Measurements from ENCODE around the gene UTP15. TPM values are rescaled to one million over a fixed set of nuclear protein-coding genes. Genes with fewer than 3 reads are reported as not detected.

UTP15 gene
- total and polyA plus RNA-seq, 2 donors (not counting 3 experiments of a cell fraction or from before 2014, with no cell fraction given) = 11.7 to 25.2 TPM

- no peaks in the 10 kb centered on the region for H3K27me3 ChIP-seq (ENCODE audit: control insufficient read depth in 2 of 2, insufficient read depth in 2 of 2, low read length in 2 of 2)
- H3K9me1 ChIP-seq (replicated peaks; ENCODE audit: control insufficient read depth, extremely low read depth, insufficient read depth, low read length) = no peaks in the 10 kb centered on the region
- peak overlapping the region; percentile 63 for H2AFZ ChIP-seq (ENCODE audit: low read depth, low read length)
- CTCF ChIA-PET = interaction anchor here (0.9 to 1.6 kb wide), 4 partner anchors 22 to 228 kb away, joined by 3 to 4 read pairs (median 4); no protein-coding TSS in a partner anchor
- intact Hi-C loops (cut with micrococcal nuclease) (loop anchor here (1.0 to 2.0 kb wide), 2 partner anchors 20 to 45 kb away; no protein-coding TSS in a partner anchor), dilution Hi-C loops (cut with MboI; ENCODE audit: extremely low pct_ligation_motif_present, low sequenced_read_pairs) (no loop called here)
- no peak for FAIRE-seq
- no peak for TF ChIP-seq FOS (IDR thresholded peaks at IDR 0.05; ENCODE audit: borderline replicate concordance, insufficient read depth, low read length)
- no peak for TF ChIP-seq CTCF (IDR thresholded peaks at IDR 0.05; ENCODE audit: extremely low read depth in 1 of 2, insufficient read depth in 1 of 2, low read depth in 1 of 2, low read length in 2 of 2)
- no peak for TF ChIP-seq POLR2AphosphoS5 (IDR thresholded peaks at IDR 0.05; ENCODE audit: insufficient read depth, low read depth, low read length)
- no peak for TF ChIP-seq GATA2 (IDR thresholded peaks at IDR 0.05; ENCODE audit: insufficient read depth, insufficient read length, low read depth, low read length)
- no peak for TF ChIP-seq JUN (IDR thresholded peaks at IDR 0.05; ENCODE audit: borderline replicate concordance, insufficient read depth, insufficient read length, low read depth)
- no peak for TF ChIP-seq MAX (IDR thresholded peaks at IDR 0.05; ENCODE audit: insufficient read depth, insufficient read length)
- TF ChIP-seq MYC (IDR thresholded peaks at IDR 0.05; ENCODE audit: low read depth, low read length) = no peak
- no peak for TF ChIP-seq POLR2A (IDR thresholded peaks at IDR 0.05; ENCODE audit: low read depth, low read length)
- TF ChIP-seq EZH2 (IDR thresholded peaks at IDR 0.05; ENCODE audit: borderline replicate concordance, low read depth, low read length, severe bottlenecking) = no peak
- no peaks in the 10 kb centered on the region for H3K36me3 ChIP-seq (ENCODE audit: control insufficient read depth in 2 of 2, extremely low read depth in 1 of 2, insufficient read depth in 2 of 2, low read length in 2 of 2)
- peaks cover 18% of the 10 kb centered on the region for H3K4me1 ChIP-seq (ENCODE audit: control insufficient read depth, extremely low read depth, insufficient read depth, low read length)
- H3K79me2 ChIP-seq (ENCODE audit: control insufficient read depth, insufficient read depth, low read length) = peaks cover 33% of the 10 kb centered on the region
- no peaks in the 10 kb centered on the region for H3K9me3 ChIP-seq (replicated peaks; ENCODE audit: control insufficient read depth, insufficient read depth, low read length)
- H3K9ac ChIP-seq (replicated peaks; ENCODE audit: extremely low read depth, insufficient read depth, low read length) = peak overlapping the region; percentile 81
- DNase-seq (ENCODE audit: low read depth, low spot score) = no peak
- peak overlapping the region; percentile 71 to 92 (median 84) for H3K4me3 ChIP-seq (replicated peaks in 1 of 3; ENCODE audit: insufficient read depth in 1 of 3, low read depth in 1 of 3, low read length in 3 of 3)
- H4K20me1 ChIP-seq (replicated peaks; ENCODE audit: control insufficient read depth, extremely low read depth, insufficient read depth, low read length) = no peaks in the 10 kb centered on the region
- peak overlapping the region; percentile 59 for H3K27ac ChIP-seq (ENCODE audit: insufficient read depth, low read depth, low read length)
- POLR2A ChIA-PET = no interaction called here
- no TSS peak for BruUV-seq (replicated peaks)
- peak overlapping the region; percentile 89 for H3K4me2 ChIP-seq (ENCODE audit: insufficient read depth, low read length)
These were observed 868 bp upstream of the UTP15 start for GRCh38 chr5:73564675-73565074.

All from endothelial cell of umbilical vein (primary cell).